HG03558 (cell line): Measurements from ENCODE around the gene TAF6.
A peak's percentile ranks its signal among the peaks of the same experiment; 100 is the strongest.

ENCODE experiments used
- ATAC-seq: cut with Tn5 transposase; IDR thresholded peaks from one replicate; pipeline ENCODE4 v1.9.1; 2021; ENCODE audit warnings: moderate number of reproducible peaks; ENCODE audit not compliant: unreplicated experiment; ENCODE audit errors: extremely low read depth

Gene TAF6

GRCh38 chr7:100124301-100125230, 5.4 kb upstream of the TAF6 start:
- ATAC-seq, result no peak

DNA sequence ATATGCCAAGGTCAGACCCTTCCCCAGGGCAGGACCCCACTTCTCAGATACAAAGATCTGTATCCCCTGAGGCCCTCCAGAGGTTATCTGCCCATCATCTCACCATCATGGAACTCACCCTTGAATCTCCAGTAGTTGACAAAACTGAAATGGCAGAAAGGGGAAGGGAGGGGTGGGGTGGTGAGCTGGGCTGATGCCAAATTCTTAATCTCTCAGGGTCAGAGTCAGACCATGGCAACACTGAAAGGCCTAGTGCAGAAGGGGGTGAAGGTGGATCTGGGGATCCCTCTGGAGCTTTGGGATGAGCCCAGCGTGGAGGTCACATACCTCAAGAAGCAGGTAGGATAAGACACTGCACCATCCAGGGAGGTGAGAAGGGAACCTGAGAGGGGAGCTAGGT, 3.4 kb upstream of the TAF6 start:
- no peak for ATAC-seq

DNA sequence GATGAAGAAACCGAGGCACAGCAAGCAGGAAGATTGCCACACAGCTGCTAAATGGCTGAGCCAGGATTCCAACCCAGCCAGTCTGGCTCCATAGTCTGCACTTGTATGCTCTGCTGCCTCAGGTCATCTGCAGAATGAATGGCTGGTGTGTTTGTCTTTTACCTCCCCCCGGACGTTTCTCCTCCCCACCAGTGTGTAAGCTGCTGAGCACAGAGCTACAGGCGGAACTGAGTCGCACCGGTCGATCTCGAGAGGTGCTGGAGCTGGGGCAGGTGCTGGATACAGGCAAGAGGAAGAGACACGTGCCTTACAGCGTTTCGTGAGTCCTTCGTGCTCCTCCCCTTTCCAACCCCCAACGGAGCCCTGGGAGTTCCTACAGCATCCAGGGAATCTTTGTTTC, 2.9 kb upstream of the TAF6 start:
- no peak for ATAC-seq

GRCh38 chr7:100120733-100121036, 1.5 kb upstream of the TAF6 start:
- ATAC-seq, result no peak

GRCh38 chr7:100119970-100120732, 993 bp upstream of the TAF6 start:
- no peak for ATAC-seq

DNA sequence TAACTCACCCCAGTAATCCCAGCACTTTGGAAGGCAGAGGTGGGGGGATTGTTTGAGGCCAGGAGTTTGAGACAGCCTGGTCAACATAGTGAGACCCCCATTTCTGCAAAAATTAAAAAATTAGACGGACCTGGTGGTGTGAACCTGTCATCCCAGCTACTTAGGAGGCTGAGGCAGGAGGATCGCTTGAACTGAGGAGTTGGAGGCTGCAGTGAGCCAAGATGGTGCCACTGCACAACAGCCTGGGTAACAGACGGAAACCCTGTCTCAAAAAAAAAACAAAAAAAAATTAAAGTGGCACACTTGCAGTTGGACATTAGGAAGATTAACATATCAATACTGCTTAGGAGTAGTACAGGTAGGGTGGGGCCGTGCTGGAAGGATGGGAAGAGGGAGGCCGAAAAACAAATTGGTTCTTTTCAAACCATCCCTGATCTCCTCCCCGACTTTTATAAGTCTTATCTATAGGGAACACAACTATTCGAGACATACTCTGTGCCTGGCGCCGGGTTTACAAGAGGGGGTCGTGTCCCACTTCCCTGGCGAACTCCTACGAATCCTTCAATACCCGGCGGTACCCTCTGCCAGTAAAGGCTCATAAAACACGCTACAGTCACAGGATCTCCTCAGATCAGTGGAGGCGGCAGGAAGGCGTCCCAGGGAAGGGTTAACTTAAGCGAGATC, 628 bp downstream of the TAF6 start:
- ATAC-seq, result no peak

DNA sequence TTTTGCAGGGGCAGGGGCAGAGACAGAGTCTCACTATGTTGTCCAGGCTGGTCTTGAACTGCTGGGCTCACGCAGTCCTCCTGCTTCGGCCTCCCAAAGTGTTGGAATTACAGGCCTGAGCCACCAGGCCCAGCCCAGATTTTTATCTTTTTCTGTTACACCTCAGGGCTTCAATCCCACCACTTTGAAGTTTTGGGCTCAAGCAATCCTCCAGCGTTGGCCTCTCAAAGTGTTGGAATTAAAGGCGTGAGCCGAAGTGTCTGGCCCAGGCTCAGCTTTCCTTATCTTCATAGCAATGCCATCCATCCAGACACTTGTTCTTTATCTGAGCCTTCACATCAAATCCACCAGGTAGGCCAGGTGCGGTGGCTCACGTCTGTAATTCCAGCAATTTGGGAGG, 4.1 kb downstream of the TAF6 start:
- ATAC-seq, result no peak

GRCh38 chr7:100111914-100112313, 7.2 kb downstream of the TAF6 start:
- no peak for ATAC-seq

- no peak for ATAC-seq
Observed at GRCh38 chr7:100111156-100111555, 8.0 kb downstream of the TAF6 start.

GRCh38 chr7:100109521-100110163, 9.5 kb downstream of the TAF6 start:
- no peak for ATAC-seq

DNA sequence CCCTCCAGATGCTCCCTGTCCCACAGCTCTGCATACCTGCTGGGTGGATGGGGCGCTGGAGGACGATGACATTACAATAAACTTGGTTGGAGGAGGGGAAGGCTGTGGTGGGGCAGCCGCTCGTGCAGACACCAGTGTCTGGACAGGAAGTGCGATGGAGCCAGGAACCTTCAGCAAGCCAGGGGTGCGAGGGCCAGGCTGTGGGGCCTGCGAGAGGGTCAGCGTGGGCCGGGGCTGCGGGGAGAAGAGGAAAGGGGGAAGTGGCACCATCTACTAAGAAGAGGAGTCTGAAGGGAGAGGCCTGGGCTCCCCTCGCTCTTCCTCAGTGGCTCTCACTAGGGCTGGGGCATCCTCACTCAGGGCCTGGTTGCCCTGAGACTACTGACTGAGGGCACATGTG, 11.3 kb downstream of the TAF6 start:
- no peak for ATAC-seq

DNA sequence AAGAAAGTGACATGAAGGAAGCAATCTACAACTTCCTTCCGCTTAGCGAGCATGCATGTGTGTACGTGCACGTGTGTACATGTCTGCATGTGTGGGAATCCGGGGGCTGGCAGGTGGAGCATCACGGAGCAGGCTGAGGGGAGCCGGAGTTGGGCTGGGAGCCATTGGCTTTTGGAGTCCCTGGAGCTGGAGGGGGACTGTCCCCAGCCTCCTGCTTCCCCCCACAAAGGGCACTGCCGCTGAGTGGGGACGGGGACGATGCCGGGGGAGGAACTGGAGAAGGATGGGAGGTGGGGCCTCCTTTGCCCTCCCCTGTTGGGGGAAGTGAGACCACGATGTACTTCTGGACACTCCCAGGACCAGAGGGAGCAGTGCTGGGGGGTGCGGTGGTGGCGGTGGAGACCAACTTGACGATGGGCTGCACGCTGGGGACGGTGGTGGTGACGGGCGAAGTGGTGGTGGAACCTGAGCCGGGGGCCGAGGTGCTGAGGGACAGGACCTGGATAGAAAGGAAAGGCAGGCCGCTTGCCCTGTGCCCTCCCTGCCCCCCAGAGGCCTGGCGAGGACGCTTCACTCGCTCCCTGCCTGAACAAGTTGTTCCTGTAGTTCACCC, 11.9 kb downstream of the TAF6 start:
- ATAC-seq, result no peak

DNA sequence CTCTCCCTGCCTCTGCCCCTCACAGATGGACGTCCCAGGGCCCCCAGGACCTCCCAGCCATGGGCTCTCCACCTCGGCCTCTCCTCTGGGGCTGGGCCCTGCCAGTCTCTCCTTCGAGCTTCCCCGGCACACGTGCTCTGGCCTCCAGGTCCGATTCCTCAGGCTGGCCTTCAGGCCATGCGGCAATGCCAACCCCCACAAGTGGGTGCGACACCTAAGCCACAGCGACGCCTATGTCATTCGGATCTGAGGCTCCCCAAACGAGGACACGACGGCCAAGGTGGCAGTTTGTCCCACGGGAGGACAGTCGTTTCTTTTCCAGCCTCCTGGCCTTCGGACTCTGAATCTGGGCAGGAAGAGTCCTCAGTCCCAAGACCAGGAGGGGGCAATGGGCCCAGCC, 12.5 kb downstream of the TAF6 start:
- ATAC-seq, result no peak

DNA sequence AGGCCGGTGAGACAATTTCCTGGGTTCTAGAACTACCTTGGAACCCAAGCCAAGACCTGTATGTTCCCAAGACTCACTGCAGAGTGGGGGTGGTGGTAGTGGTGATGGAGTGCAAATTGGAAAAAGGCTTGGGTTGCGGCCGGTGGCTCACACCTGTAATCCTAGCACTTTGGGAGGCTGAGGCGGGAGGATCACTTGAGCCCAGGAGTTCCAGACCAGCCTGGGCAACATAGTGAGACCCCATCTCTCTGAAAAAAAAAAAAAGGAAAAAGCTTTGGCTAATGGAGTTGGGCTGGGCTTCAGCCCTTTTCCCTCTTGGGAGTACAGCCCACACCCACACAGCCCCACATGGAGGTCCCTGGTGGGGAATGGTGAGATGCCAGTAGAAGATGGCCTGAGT, 13.6 kb downstream of the TAF6 start:
- no peak for ATAC-seq

GRCh38 chr7:100102950-100103840, 16.0 kb downstream of the TAF6 start:
- ATAC-seq, result no peak

GRCh38 chr7:100101016-100101862, 17.9 kb downstream of the TAF6 start, which contains the start of the genes AP4M1 and MCM7:
AP4M1 (plus strand) TSS chr7:100101643; CDS start chr7:100101715, 72 bp downstream.
MCM7 (minus strand) TSS chr7:100101397; CDS start chr7:100101294, 103 bp downstream.
- ATAC-seq, result peak; percentile 50

- peak; percentile 51 for ATAC-seq
Observed at GRCh38 chr7:100100420-100101015, 18.6 kb downstream of the TAF6 start.

DNA sequence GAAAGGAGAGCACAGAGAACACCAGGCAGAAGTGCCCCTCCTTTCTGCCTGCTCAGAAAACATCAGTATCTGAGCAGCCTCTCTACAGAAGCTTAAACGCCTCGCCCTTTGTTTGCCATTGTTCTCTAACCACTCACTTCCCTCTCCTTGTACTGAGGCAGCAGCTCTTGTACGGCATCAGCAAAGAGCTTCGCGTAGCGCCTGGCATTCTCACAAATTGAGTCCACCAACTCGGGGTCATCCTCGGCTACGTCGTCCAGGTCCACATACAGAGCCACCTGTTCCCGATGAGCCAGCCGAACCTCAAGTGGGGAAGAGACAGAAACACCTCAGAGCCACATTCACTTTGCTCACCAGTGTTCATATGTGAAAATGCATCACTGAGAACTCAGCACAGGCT, 19.7 kb downstream of the TAF6 start:
- ATAC-seq, result no peak
